Transverse colon (tissue), 4 donors: ENCODE measurements around the gene PRKD3. TPM values are rescaled to one million over a fixed set of nuclear protein-coding genes. Genes with fewer than 3 reads are reported as not detected.

Source experiments
- DNase-seq: peaks from one replicate; pipeline ENCODE4 v3.0.0-alpha.2; 2019
- H3K27ac ChIP-seq, 4 donors: fragments of 200-600 bp; sonication (generic); 2 replicates each; pipeline ENCODE4 v1.5.1; 2016 to 2018; ENCODE audit warnings: inconsistent platforms in 4 of 4
- H3K27me3 ChIP-seq: fragments of 200-600 bp; sonication (generic); 2 replicates; pipeline ENCODE4 v1.5.1; 2017; ENCODE audit warnings: inconsistent platforms
- H3K36me3 ChIP-seq, 4 donors: fragments of 200-600 bp; sonication (generic); 2 replicates each; pipeline ENCODE4 v1.5.1; 2017 to 2019; ENCODE audit warnings: inconsistent platforms in 4 of 4
- H3K4me1 ChIP-seq, 4 donors: fragments of 200-600 bp; sonication (generic); 2 replicates each; pipeline ENCODE4 v1.5.1; 2017 to 2020; ENCODE audit warnings: inconsistent platforms in 4 of 4
- H3K4me3 ChIP-seq, 4 donors: fragments of 200-600 bp; sonication (generic); 1 replicate in 1 of 4; 2 replicates in 3 of 4; pipeline versions ENCODE4 v1.5.1 to v1.6.1; 2017 to 2019; ENCODE audit warnings: inconsistent platforms in 4 of 4
- H3K9me3 ChIP-seq, 2 donors: fragments of 200-600 bp; sonication (generic); 2 replicates each; pipeline ENCODE4 v1.5.1; 2017 to 2019; ENCODE audit warnings: inconsistent platforms in 2 of 2
- EP300 ChIP-seq: sonication (generic); formaldehyde crosslinking; IDR thresholded peaks from one replicate; pipeline ENCODE4 v1.6.1; 2017; ENCODE audit warnings: antibody characterized with exemption, low read depth
- POLR2A ChIP-seq: fragments of 450-650 bp; IDR thresholded peaks from one replicate; pipeline ENCODE4 v1.6.1; 2016; ENCODE audit warnings: antibody characterized with exemption, mild to moderate bottlenecking, moderate library complexity
- POLR2AphosphoS5 ChIP-seq, 3 donors: sonication (generic); formaldehyde crosslinking; IDR thresholded peaks; one replicate each; pipeline ENCODE4 v1.6.1; 2016; ENCODE audit warnings: antibody characterized with exemption in 3 of 3
- WGBS, 2 donors: methylation state at CpG; one replicate each; pipeline ENCODE4 v1.1.5; 2018; ENCODE audit warnings: low coverage in 1 of 2; 5-methylcytosine and 5-hydroxymethylcytosine counted together
- in situ Hi-C, 4 donors: fragments of 200-750 bp; cut with MboI; loops; one replicate each; pipeline versions ENCODE4 v1.15.0 to v1.15.1; 2017; ENCODE audit warnings: low sequenced_read_pairs in 3 of 4, low pct_ligation_motif_present in 1 of 4, low pct_unique_long_range_greater_than_20kb in 1 of 4
- intact Hi-C: fragments of 100-400 bp; cut with DNase I; formaldehyde crosslinking; loops from one replicate; pipeline ENCODE4 v1.15.1; 2023; ENCODE audit warnings: low total_unique reads
- total RNA-seq, 4 donors: library from RNA; depleted of rRNA; stranded (reverse); fragments of >200 nt; gene quantifications; one replicate each; pipeline ENCODE4 v1.1.0, GENCODE V29; 2016
- TF ChIP-seq, protein P1 (sequence below), 5 experiments: fragments of 200-600 bp in 3 of 5; fragments of 450-650 bp in 2 of 5; sonication (generic) in 3 of 5; IDR thresholded peaks; 1 replicate in 2 of 5; 2 replicates in 3 of 5; pipeline ENCODE4 v1.5.1; 2016 to 2017; ENCODE audit warnings: antibody characterized with exemption in 5 of 5, inconsistent platforms in 3 of 5, mild to moderate bottlenecking in 2 of 5, moderate library complexity in 1 of 5

PRKD3 gene
- total RNA-seq, 4 donors from 2014 or later = 2.6 to 83.8 (median 28.6) TPM

GRCh38 chr2:37337620-37338280, 13.1 kb upstream of the PRKD3 start:
- intact Hi-C loops (no loop called here), in situ Hi-C loops (no loop called here)
- H3K27me3 ChIP-seq = no peaks in the 10 kb centered on the region
- H3K4me3 ChIP-seq = no peak overlapping the region
- H3K36me3 ChIP-seq = no peaks in the 10 kb centered on the region
- H3K9me3 ChIP-seq = no peaks in the 10 kb centered on the region
- WGBS, 2 donors = 71 to 75% methylated on average over 7 of the region's 7 CpGs
- TF ChIP-seq, protein P1, sequence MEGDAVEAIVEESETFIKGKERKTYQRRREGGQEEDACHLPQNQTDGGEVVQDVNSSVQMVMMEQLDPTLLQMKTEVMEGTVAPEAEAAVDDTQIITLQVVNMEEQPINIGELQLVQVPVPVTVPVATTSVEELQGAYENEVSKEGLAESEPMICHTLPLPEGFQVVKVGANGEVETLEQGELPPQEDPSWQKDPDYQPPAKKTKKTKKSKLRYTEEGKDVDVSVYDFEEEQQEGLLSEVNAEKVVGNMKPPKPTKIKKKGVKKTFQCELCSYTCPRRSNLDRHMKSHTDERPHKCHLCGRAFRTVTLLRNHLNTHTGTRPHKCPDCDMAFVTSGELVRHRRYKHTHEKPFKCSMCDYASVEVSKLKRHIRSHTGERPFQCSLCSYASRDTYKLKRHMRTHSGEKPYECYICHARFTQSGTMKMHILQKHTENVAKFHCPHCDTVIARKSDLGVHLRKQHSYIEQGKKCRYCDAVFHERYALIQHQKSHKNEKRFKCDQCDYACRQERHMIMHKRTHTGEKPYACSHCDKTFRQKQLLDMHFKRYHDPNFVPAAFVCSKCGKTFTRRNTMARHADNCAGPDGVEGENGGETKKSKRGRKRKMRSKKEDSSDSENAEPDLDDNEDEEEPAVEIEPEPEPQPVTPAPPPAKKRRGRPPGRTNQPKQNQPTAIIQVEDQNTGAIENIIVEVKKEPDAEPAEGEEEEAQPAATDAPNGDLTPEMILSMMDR (IDR thresholded peaks at IDR 0.05) = no peak
- TF ChIP-seq POLR2A = no peak
- no peak for TF ChIP-seq POLR2AphosphoS5 (IDR thresholded peaks at IDR 0.05)
- TF ChIP-seq EP300 = no peak
- no peak for DNase-seq
- no peak overlapping the region for H3K27ac ChIP-seq
- no peaks in the 10 kb centered on the region for H3K4me1 ChIP-seq

GRCh38 chr2:37335604-37336003, 11.0 kb upstream of the PRKD3 start:
- TF ChIP-seq, protein P1 (IDR thresholded peaks at IDR 0.05) = no peak
- TF ChIP-seq EP300 (no peak), POLR2AphosphoS5 (IDR thresholded peaks at IDR 0.05) (no peak), POLR2A (no peak)
- in situ Hi-C loops (no loop called here), intact Hi-C loops (no loop called here)
- Histone ChIP-seq H3K4me1 (no peaks in the 10 kb centered on the region), H3K36me3 (no peaks in the 10 kb centered on the region), H3K27ac (no peak overlapping the region), H3K4me3 (no peak overlapping the region), H3K9me3 (no peaks in the 10 kb centered on the region), H3K27me3 (no peaks in the 10 kb centered on the region)
- 83 to 86% methylated on average over 2 of the region's 2 CpGs for WGBS, 2 donors
- no peak for DNase-seq

DNA sequence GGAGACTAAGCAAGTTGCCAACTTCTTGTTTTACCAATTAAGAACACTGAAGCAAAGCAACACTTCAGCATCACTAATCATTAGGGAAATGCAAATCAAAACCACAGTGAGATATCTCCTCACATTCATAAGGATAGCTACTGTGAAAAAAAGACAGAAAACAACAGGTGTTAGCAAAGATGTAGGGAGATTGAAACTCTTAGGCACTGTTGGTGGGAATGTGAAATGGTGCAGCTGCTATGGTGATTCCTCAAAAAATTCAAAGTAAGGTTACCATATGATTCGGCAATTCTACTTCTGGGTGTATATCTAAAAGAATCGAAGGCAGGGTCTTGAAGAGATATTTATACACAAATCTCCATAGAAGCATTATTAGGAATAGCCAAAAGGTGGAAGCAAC, 8.6 kb upstream of the PRKD3 start:
- in situ Hi-C loops (no loop called here), intact Hi-C loops (no loop called here)
- Histone ChIP-seq H3K36me3 (no peaks in the 10 kb centered on the region), H3K4me1 (no peaks in the 10 kb centered on the region), H3K9me3 (no peaks in the 10 kb centered on the region), H3K4me3 (no peak overlapping the region), H3K27ac (no peak overlapping the region), H3K27me3 (no peaks in the 10 kb centered on the region)
- DNase-seq = no peak
- TF ChIP-seq EP300 (no peak), POLR2A (no peak), POLR2AphosphoS5 (IDR thresholded peaks at IDR 0.05) (no peak)
- TF ChIP-seq, protein P1 (IDR thresholded peaks at IDR 0.05) = no peak
- 85 to 90% methylated on average over 2 of the region's 2 CpGs for WGBS, 2 donors

- intact Hi-C loops = no loop called here
- WGBS, 2 donors = 57 to 70% methylated on average over 3 of the region's 3 CpGs
- TF ChIP-seq POLR2AphosphoS5 (IDR thresholded peaks at IDR 0.05) (no peak), EP300 (no peak), POLR2A (no peak)
- TF ChIP-seq, protein P1 (IDR thresholded peaks at IDR 0.05) = no peak
- Histone ChIP-seq H3K27me3 (no peaks in the 10 kb centered on the region), H3K4me1 (no peaks in the 10 kb centered on the region), H3K36me3 (no peaks in the 10 kb centered on the region), H3K27ac (no peak overlapping the region), H3K9me3 (no peaks in the 10 kb centered on the region), H3K4me3 (no peak overlapping the region)
- in situ Hi-C loops = no loop called here
- DNase-seq = no peak
Measured at GRCh38 chr2:37332560-37332959, 7.9 kb upstream of the PRKD3 start.
